GM21576 (cell line): ENCODE results near the gene PYURF.

Source experiments
- ATAC-seq: cut with Tn5 transposase; IDR thresholded peaks from one replicate; pipeline ENCODE4 v1.9.1; 2021; ENCODE audit warnings: mild to moderate bottlenecking, moderate library complexity; ENCODE audit not compliant: unreplicated experiment

PYURF gene

DNA sequence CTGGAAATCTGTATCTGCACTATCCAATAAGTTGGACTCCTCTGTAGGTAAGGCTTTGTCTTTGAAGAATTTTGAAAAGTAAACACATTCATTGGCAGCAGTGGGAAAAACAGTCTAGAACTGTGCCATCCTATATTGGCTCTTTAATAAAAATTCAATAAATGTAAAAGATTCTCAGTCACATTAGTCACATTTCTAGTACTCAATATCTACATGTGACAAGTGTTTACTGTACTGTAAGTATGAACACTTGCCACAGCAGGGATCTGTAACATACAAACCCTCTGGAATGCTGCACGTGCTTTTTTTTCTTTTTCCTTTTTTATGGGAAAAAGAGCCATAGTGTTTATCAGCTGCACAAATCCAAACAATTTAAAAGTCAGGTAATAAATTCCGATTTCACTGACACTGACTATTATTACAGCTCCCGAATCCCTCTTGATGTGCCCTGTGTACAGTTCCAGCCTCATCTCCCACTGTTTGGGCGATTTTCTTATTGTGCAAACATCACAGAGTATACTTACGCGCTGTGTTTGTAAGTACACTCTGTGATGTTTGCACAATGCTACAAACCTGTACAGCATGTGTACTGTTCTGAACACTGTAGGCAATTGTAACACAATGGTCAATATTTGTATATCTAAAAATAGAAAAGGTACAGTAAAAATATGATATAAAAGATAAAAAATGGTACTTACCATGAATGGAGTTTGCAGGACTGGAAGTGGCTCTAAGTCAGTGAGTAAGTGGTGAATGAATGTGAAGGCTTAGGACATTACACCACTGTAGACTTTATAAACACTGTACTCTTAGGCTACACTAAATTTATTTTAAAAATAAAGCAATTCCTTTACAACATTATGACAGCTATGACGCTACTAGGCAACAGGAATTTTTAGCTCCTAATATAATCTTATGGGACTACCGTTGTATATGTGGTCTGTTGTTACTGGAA, 8.7 kb downstream of the PYURF start:
- ATAC-seq = no peak

DNA sequence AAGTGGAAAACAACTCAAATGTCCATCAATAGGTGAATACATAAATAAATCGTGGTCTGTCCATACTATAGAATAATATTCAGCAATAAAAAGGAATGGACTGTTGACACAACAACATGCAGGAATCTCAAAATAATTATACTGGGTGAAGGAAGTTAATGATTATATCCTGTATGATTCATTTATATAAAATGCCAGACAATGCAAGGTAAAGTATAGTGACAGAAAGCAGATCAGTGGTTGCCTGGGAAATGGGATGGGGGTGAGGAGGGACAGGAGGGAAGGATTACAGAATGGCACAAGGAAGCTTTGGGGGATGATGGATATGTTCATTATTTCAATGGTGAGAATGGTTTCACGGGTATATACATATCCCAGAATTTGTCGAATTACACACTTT, 12.3 kb downstream of the PYURF start:
- no peak for ATAC-seq

DNA sequence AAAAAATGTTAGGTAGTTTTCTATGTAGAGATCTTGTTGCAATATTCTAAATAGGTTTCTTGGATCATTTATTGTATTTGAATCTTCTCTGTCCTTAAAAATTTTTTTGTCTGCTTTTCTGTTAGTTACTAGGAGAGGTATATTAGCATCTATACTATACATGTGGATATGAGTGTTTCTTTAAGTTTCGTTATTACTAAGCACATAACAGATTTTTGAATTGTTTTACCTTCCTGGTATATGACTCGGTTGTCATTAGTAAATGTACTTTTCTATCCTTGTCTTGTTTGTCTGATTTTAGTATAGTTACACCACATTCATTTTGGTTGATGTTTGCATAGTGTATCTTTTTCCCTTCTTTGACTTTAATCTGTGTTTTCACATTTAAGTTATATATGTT, 20.2 kb downstream of the PYURF start:
- ATAC-seq = no peak

DNA sequence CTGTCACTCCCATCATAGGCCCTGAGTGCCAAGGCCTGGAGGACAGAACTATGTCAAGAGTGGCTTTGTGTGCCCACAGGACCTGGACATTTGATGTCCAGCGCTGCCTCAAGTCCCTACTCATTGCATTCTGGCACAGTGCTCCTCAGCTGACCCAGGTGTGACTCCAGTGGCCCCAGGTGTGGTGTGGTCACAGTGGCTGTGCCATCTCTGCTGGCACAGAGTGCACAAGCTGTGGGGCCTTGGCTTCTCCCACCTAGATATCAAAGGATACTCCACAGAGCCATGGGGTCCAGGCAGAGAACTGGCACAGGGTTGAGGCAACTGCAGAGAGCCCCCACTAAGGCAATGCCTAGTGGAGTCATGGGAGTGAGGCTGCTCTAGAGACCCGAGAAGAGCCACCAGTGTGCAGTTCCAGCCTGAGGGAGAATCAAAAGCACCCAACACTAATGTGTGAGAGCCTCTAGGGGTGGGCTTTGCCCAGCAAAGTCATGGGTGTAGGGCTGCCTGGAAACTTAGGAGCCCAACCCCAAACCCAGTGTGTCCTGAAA, 25.6 kb downstream of the PYURF start:
- no peak for ATAC-seq

DNA sequence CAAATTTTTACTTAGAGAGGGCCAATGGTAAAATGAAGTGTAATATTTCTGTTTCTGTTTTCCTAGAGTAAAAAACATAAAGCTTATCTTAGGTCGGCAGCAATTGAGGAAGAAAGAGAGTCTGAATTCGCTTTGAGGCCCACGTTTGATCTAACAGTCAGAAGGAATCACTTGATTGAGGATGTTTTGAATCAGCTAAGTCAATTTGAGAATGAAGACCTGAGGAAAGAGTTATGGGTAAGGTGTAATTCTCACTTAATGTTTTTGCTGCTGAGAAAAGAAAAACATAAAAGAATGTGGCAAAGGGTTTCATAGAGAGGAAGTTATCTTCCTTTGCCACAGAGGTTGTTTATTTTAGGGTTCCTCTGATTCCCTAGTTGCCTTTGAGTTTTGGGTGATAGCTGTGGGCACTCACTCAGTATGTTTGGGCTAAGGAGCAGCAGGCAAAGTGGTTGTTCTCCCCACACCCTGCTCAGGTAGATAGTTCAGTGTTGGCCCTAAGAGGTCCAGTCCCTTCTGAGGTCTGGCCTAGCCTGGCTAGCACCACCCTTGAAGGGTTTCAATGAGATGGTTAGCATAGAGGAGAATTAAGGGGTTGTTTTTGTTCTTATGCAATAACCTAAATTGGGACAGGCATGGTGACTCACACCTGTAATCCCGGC, 34.3 kb downstream of the PYURF start:
- ATAC-seq = no peak

DNA sequence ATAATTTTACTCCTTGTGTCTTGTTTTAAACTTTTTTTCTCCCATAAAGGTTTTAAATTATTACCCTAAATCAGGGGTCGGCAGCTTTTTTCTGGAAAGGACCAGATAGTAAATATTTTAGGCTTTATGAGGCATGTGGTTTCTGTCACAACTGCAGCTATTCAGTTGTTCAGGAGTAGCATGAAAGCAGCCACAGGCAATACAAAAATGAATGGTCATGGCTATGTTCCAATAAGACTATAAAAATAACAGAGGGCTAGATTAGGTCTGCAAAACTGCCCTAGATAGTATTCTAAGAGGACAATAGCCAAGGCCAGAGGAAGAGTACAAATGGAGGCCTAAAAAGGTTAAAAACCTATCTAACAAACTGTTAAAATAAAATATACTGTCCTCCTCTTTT, 42.0 kb downstream of the PYURF start:
- ATAC-seq = no peak

DNA sequence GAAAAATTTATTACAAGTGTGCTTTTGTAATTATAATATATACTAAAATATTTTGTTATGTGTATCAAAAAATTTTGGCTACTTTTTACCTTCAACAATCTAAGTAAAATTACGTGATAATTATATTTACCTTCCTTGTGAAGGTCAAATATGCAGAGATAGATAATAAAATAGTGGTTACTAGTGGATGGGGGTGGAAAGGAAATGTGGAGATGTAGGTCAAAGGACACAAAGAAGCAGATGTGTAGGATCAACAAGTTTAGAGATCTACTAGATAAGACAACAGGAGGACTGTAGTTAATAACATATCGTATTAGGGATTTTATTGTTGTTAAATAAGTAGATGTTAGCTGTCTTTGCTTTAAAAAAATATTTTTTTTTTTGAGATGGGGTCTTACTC, 45.3 kb downstream of the PYURF start:
- no peak for ATAC-seq

DNA sequence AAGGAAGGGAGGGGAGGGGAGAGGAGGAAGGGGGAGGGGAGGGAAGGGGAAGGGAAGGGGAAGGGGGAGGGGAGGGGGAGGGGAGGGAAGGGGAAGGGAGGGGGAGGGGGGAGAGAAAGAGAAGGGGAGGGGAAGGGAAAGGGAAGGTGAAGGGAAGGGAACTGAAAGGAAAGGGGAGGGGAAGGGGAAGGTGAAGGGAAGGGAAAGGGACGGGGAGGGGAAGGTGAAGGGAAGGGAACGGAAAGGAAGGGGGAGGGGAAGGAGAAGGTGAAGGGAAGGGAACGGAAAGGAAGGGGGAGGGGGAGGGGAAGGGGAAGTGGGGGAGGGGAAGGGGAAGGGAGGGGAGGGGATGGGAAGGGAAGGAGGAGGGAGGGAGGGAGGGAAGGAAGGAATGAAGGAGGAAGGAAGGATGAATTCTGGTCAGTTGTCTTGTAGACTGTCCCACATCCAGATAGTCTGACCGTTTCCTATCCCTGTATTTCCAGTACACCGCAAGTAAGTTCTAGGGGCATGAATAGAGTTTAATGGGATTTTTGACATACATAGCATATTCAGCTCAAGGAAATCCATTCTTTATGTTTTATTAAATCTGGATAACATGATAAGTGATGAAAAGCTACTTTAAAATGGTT, 46.2 kb downstream of the PYURF start:
- no peak for ATAC-seq
